Duodenal mucosa (tissue), 2 donors: ENCODE data around the gene PIK3R2.

ENCODE experiments used
- H3K27ac ChIP-seq: one replicate; pipeline ENCODE4 v1.7.0; 2013; ENCODE audit warnings: low read depth, low read length
- H3K27me3 ChIP-seq, 2 donors: one replicate each; pipeline ENCODE4 v1.7.0; 2013; ENCODE audit warnings: low read length in 2 of 2, control low read depth in 1 of 2; ENCODE audit not compliant: insufficient read depth in 2 of 2, control insufficient read depth in 1 of 2
- H3K36me3 ChIP-seq, 2 donors: one replicate each; pipeline ENCODE4 v1.7.0; 2013; ENCODE audit warnings: low read length in 2 of 2, control low read depth in 1 of 2; ENCODE audit not compliant: insufficient read depth in 2 of 2, control insufficient read depth in 1 of 2
- H3K4me1 ChIP-seq, 2 donors: one replicate each; pipeline ENCODE4 v1.7.0; 2013; ENCODE audit warnings: low read length in 2 of 2, control low read depth in 1 of 2; ENCODE audit not compliant: insufficient read depth in 2 of 2, control insufficient read depth in 1 of 2
- H3K4me3 ChIP-seq, 2 donors: one replicate each; pipeline ENCODE4 v1.7.0; 2013; ENCODE audit warnings: low read length in 2 of 2, low read depth in 1 of 2
- H3K9ac ChIP-seq, 2 donors: one replicate each; pipeline ENCODE4 v1.7.0; 2013; ENCODE audit warnings: low read length in 2 of 2, low read depth in 1 of 2
- H3K9me3 ChIP-seq, 2 donors: one replicate each; pipeline ENCODE4 v1.7.0; 2013; ENCODE audit warnings: low read length in 2 of 2, control low read depth in 1 of 2; ENCODE audit not compliant: control insufficient read depth in 1 of 2

Gene PIK3R2

DNA sequence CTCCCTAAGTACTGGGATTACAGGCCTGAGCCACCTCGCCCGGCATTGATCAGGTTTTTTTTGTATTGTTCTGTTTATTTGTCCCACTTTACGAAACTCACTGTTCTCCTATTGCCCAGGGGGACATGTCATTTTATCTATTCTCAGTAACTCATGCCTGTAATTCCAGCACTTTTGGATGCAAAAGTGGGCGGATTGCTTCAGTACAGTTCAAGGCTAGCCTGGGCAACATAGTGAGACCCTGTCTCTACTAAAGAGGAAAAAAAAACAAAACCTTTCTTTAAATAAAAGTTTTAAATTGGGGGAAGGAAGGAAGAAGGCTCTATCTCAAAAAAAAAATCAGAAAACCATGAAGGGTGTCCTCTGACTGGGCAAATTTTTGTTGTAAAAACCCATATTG, 37.3 kb downstream of the PIK3R2 start:
- Histone ChIP-seq H3K27ac (no peak overlapping the region), H3K27me3 (no peaks in the 10 kb centered on the region), H3K4me3 (no peak overlapping the region), H3K9ac (no peak overlapping the region), H3K36me3 (no peaks in the 10 kb centered on the region), H3K4me1 (peaks cover 10 to 22% of the 10 kb centered on the region in 2 donors), H3K9me3 (no peaks in the 10 kb centered on the region)

DNA sequence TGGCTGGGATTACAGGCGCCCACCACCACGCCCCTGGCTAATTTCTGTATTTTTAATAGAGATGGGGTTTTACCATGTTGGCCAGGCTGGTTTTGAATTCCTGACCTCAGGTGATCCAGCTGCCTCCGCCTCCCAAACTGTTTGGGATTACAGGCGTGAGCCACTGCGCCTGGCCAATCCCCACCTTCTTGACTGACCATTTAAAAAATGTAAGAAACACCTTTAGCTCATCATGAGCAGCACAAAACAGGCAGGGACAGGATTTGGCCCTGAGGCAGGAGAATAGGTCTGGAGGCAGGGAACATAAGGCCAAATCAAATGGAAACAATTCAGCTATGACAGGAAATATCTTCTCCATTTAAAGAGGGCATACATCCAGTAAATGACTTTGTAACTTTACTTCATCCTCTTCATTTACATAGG, 38.7 kb downstream of the PIK3R2 start:
- peak overlapping the region; percentile 77 to 80 for H3K4me3 ChIP-seq
- no peaks in the 10 kb centered on the region for H3K9me3 ChIP-seq
- H3K9ac ChIP-seq = peak overlapping the region; percentile 87 to 93
- H3K27me3 ChIP-seq = no peaks in the 10 kb centered on the region
- H3K4me1 ChIP-seq = peaks cover 10 to 22% of the 10 kb centered on the region in 2 donors
- H3K36me3 ChIP-seq = peaks cover 0 to 10% of the 10 kb centered on the region in 2 donors
- peak overlapping the region; percentile 91 for H3K27ac ChIP-seq

- Histone ChIP-seq H3K9me3 (no peaks in the 10 kb centered on the region), H3K4me3 (peak within 1 kb of the TSS; percentile 85 to 86), H3K27me3 (no peaks in the 10 kb centered on the region), H3K9ac (peak within 1 kb of the TSS; percentile 87 to 93), H3K27ac (peak within 1 kb of the TSS; percentile 91), H3K4me1 (peaks cover 10 to 22% of the 10 kb centered on the region in 2 donors), H3K36me3 (peaks cover 0 to 16% of the 10 kb centered on the region in 2 donors)
These were observed 39.9 kb downstream of the PIK3R2 start, which contains the start of gene MPV17L2 for GRCh38 chr19:18192673-18193387. Gene MPV17L2 (plus strand): TSS chr19:18193218. CDS start chr19:18193282, 64 bp downstream.

DNA sequence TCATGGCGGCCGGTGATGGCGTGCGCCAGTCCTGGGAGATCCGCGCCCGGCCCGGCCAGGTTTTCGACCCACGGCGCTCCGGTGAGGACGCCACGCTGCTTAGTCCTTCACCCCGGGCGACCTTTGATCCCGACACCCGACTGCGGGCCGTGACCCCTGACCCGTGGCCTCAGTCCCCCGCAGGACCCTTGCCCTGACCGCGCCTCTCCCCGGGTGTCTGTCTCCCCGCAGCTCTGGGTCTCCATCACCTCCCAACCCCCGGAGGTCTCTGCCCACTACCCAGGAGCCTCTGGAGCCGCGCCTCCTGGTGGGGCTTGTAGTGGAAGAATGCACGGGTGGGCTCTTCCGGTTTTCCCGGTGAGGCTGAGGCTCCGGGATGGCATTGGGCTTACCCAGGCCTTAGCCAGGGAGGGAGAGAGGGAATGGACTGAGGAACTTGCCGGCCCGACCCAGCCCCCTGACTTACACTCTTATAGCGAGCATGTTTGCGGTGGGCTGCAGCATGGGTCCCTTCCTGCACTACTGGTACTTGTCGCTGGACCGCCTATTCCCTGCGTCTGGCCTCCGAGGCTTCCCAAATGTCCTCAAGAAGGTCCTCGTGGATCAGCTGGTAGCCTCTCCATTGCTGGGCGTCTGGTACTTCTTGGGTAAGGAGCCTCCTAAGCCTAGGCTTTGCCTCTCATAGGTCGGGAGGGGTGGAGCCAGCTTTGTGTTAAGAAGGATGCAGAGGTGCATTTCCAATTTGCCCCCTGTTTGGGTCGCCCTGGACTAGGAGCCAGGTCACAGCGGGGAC, 40.6 kb downstream of the PIK3R2 start:
- H3K4me1 ChIP-seq = peaks cover 10 to 22% of the 10 kb centered on the region in 2 donors
- peak overlapping the region; percentile 85 to 86 for H3K4me3 ChIP-seq
- peak overlapping the region; percentile 75 for H3K27ac ChIP-seq
- H3K36me3 ChIP-seq = peaks cover 0 to 24% of the 10 kb centered on the region in 2 donors
- H3K9me3 ChIP-seq = no peaks in the 10 kb centered on the region
- no peaks in the 10 kb centered on the region for H3K27me3 ChIP-seq
- H3K9ac ChIP-seq = peak overlapping the region; percentile 68 to 72

DNA sequence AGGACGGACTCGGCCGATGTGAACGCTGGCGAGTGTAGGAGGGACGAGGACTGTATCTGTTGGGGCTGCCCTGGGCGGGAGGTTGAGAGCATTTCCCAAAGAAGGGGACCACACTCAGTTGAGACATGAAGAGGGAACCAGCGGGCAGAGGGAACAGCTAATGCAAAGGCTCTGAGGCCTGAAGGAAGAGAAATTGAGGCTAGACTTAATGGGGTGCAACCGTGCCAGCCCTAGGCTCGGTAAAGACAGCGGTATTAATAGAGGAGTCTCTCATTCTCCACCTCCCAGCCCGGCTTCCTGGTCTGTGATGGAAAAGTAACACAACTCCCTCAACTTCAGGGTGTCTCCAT, 41.2 kb downstream of the PIK3R2 start:
- Histone ChIP-seq H3K27me3 (no peaks in the 10 kb centered on the region), H3K9ac (peak overlapping the region in 1 of 2 donors; percentile 68), H3K27ac (no peak overlapping the region), H3K36me3 (peaks cover 0 to 26% of the 10 kb centered on the region in 2 donors), H3K4me3 (peak overlapping the region; percentile 85 to 86), H3K4me1 (peaks cover 10 to 22% of the 10 kb centered on the region in 2 donors), H3K9me3 (no peaks in the 10 kb centered on the region)

DNA sequence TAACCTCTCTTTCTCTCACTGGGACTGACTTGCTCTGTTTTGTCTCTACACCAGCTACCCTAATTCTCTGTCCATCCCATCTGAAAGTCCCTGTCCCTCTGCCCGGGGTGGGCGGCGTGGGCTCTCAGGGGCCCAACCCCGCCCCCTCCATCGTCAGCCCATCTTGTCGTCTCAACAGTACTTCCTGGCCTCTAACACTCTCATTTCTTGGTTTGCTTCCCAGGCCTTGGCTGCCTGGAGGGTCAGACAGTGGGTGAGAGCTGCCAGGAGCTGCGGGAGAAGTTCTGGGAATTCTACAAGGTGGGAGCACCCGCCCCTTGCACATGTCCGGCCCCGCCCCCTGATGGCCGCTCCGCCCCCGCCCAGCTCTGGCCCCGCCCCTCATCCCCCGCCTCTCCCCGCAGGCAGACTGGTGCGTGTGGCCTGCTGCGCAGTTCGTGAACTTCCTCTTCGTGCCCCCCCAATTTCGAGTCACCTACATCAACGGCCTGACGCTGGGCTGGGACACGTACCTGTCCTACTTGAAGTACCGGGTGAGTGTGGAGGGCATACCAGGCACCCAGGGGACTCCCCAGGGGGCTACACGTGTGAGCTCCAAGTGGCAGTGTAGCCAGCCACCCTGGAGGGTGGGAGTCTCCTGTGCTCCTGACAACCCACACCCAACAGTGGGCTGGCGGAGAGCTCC, 41.7 kb downstream of the PIK3R2 start:
- H3K27ac ChIP-seq = peak overlapping the region; percentile 20
- H3K9ac ChIP-seq = no peak overlapping the region
- no peak overlapping the region for H3K4me3 ChIP-seq
- no peaks in the 10 kb centered on the region for H3K9me3 ChIP-seq
- no peaks in the 10 kb centered on the region for H3K27me3 ChIP-seq
- H3K36me3 ChIP-seq = peaks cover 0 to 26% of the 10 kb centered on the region in 2 donors
- H3K4me1 ChIP-seq = peaks cover 10 to 22% of the 10 kb centered on the region in 2 donors

GRCh38 chr19:18196511-18196845, 43.5 kb downstream of the PIK3R2 start:
- peaks cover 10 to 22% of the 10 kb centered on the region in 2 donors for H3K4me1 ChIP-seq
- no peak overlapping the region for H3K27ac ChIP-seq
- no peaks in the 10 kb centered on the region for H3K9me3 ChIP-seq
- H3K36me3 ChIP-seq = peaks cover 0 to 32% of the 10 kb centered on the region in 2 donors
- H3K4me3 ChIP-seq = no peak overlapping the region
- no peaks in the 10 kb centered on the region for H3K27me3 ChIP-seq
- no peak overlapping the region for H3K9ac ChIP-seq

GRCh38 chr19:18197306-18197705, 44.3 kb downstream of the PIK3R2 start:
- Histone ChIP-seq H3K4me1 (peaks cover 10 to 16% of the 10 kb centered on the region in 2 donors), H3K36me3 (peaks cover 0 to 32% of the 10 kb centered on the region in 2 donors), H3K9ac (no peak overlapping the region), H3K27me3 (no peaks in the 10 kb centered on the region), H3K9me3 (no peaks in the 10 kb centered on the region), H3K4me3 (no peak overlapping the region), H3K27ac (no peak overlapping the region)

- H3K27me3 ChIP-seq = no peaks in the 10 kb centered on the region
- no peak overlapping the region for H3K27ac ChIP-seq
- H3K9me3 ChIP-seq = no peaks in the 10 kb centered on the region
- H3K4me1 ChIP-seq = peaks cover 12 to 21% of the 10 kb centered on the region in 2 donors
- peaks cover 0 to 32% of the 10 kb centered on the region in 2 donors for H3K36me3 ChIP-seq
- no peak overlapping the region for H3K4me3 ChIP-seq
- H3K9ac ChIP-seq = no peak overlapping the region
These were observed 45.0 kb downstream of the PIK3R2 start for GRCh38 chr19:18197941-18198340.

DNA sequence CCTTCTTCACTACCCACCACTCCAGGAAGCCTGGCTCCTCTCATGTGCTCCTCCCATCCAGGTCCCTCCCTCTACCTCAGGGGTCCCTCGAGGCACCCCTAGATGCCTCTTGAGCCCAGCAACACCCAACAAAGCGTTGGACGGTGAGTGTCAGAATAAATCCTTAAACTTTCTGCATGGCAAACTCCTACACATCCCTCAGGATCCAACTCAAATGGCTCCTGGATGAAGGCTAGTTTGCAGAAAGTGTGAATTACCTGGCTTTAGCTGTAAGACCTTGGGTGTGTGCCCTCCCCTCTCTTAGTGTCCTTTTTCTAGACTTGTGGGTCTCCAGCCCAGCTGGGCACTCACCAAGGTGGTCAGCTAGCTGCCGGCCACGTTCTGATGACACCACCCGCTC, 45.4 kb downstream of the PIK3R2 start:
- Histone ChIP-seq H3K4me1 (peaks cover 17 to 23% of the 10 kb centered on the region in 2 donors), H3K9me3 (no peaks in the 10 kb centered on the region), H3K36me3 (peaks cover 0 to 32% of the 10 kb centered on the region in 2 donors), H3K27ac (no peak overlapping the region), H3K27me3 (no peaks in the 10 kb centered on the region), H3K9ac (no peak overlapping the region), H3K4me3 (no peak overlapping the region)
